Chondrocyte (in vitro differentiated cells): ENCODE data around the gene IRF3. TPM values are rescaled to one million over a fixed set of nuclear protein-coding genes. Genes with fewer than 3 reads are reported as not detected.

ENCODE experiments used
- DNase-seq: peaks from one replicate; pipeline ENCODE4 v3.0.0; 2021; ENCODE audit warnings: mixed read lengths, low spot score
- H3K27ac Mint-ChIP-seq: one replicate; pipeline ENCODE4 v1.8.0; 2021; ENCODE audit warnings: mild to moderate bottlenecking, moderate library complexity, mixed read lengths; ENCODE audit not compliant: unreplicated experiment
- H3K27me3 Mint-ChIP-seq: 2 replicates; pipeline ENCODE4 v1.8.0; 2021; ENCODE audit warnings: low read depth, mixed read lengths
- H3K36me3 Mint-ChIP-seq: 2 replicates; pipeline ENCODE4 v1.8.0; 2021; ENCODE audit warnings: low read depth, mixed read lengths
- H3K4me1 Mint-ChIP-seq: 2 replicates; pipeline ENCODE4 v1.8.0; 2021; ENCODE audit warnings: low read depth, mild to moderate bottlenecking, mixed read lengths
- H3K4me3 Mint-ChIP-seq: one replicate; pipeline ENCODE4 v1.8.0; 2021; ENCODE audit warnings: mild to moderate bottlenecking, moderate library complexity, mixed read lengths; ENCODE audit not compliant: unreplicated experiment
- H3K9me3 Mint-ChIP-seq: 2 replicates; pipeline ENCODE4 v1.8.0; 2021; ENCODE audit warnings: low read depth, mixed read lengths
- CTCF ChIP-seq: fragments of 200-600 bp; sonication (generic); IDR thresholded peaks from 2 replicates; pipeline ENCODE4 v1.5.0; 2021; ENCODE audit warnings: antibody characterized with exemption, mild to moderate bottlenecking, moderate library complexity
- total RNA-seq: library from RNA; stranded (reverse); gene quantifications from 3 replicates; pipeline ENCODE4 v1.2.1, GENCODE V29; 2021

Gene IRF3
- total RNA-seq, 1 donor from 2014 or later, result 53.0 TPM

DNA sequence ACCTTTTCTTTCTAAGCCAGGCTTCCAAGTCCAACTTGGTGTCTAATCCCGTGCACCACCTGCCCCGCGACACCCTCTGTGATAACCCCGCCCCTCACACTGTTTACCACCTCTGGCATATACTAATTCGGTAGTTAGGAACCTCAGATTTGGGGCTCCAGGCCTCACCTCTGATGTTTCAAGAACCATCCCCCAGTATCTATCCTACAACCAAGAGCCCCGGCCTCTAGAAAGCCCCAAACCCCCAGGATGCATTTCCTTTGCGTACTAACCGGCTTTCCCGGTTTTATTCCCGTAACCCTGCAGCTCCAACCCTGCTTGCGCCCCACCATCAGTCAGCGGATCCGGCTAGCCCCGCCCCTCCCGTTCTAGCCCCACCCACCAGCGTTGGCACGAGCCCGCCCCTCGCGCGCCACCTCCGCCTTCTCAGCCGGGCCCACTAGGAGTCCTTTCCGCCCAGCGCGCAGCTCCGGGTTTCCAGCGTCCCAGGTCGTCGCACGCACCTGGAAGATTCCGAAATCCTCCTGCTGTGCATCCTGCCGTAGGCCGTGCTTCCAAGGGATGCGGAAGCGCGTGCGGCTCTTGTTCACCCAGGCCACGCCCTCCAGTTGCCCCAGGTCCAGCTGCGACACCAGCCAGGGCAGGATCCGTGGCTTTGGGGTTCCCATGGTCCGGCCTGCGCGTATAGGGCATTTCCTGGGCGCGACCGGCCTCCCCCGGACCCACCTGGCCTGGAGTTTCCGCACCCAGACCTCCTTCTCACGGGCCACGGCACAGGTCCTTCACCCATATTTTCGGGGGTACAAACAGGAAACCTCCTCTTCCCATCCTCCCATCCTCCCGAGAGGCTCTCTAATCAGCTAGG, 1.3 kb downstream of the IRF3 start:
- no peaks in the 10 kb centered on the region for H3K27me3 Mint-ChIP-seq
- H3K36me3 Mint-ChIP-seq, result no peaks in the 10 kb centered on the region
- H3K9me3 Mint-ChIP-seq, result no peaks in the 10 kb centered on the region
- TF ChIP-seq CTCF, result peak; percentile 36
- H3K27ac Mint-ChIP-seq, result peak overlapping the region; percentile 97
- H3K4me1 Mint-ChIP-seq, result peaks cover 32% of the 10 kb centered on the region
- H3K4me3 Mint-ChIP-seq, result peak overlapping the region; percentile 99
- no peak for DNase-seq

DNA sequence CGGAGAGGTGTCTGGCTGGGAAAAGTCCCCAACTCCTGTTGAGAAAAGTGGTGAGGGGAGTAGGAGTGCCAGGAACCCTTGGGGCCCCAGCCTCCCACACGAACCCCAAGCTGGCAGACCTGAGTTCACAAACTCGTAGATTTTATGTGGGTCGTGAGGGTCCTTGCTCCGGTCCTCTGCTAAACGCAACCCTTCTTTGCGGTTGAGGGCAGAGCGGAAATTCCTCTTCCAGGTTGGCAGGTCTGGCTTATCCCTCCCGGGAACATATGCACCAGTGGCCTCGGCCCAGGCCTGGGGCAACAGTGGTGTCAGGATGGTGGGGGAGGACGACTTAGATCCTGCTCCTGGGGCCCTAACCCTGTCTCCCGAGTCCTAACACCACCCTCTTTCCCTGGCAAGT, 2.4 kb downstream of the IRF3 start:
- no peaks in the 10 kb centered on the region for H3K27me3 Mint-ChIP-seq
- peaks cover 2% of the 10 kb centered on the region for H3K36me3 Mint-ChIP-seq
- peaks cover 32% of the 10 kb centered on the region for H3K4me1 Mint-ChIP-seq
- peak overlapping the region; percentile 33 for H3K4me3 Mint-ChIP-seq
- peak overlapping the region; percentile 17 for H3K27ac Mint-ChIP-seq
- no peaks in the 10 kb centered on the region for H3K9me3 Mint-ChIP-seq
- TF ChIP-seq CTCF, result no peak
- DNase-seq, result no peak

DNA sequence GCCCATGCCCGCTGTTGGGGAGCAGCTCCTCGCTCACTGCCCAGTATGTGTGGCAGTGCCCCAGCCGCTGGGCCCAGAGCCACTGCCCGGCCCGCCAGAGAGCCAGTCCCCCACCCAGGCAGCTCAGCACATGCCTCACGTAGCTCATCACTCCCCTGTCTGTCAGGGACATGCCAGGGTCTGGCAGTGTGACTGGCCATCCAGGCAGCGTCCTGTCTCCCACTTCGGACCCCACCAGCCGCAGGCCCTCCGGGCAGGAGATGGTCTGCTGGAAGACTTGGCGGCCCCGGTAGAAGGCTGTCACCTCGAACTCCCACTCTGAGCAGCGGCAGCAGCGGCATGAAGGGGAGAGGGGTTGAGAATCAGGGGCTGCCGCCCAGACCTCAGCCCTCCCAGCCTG, 3.6 kb downstream of the IRF3 start:
- Mint-ChIP-seq H3K36me3 (peaks cover 5% of the 10 kb centered on the region), H3K4me1 (peaks cover 28% of the 10 kb centered on the region), H3K9me3 (no peaks in the 10 kb centered on the region), H3K27ac (no peak overlapping the region), H3K4me3 (no peak overlapping the region), H3K27me3 (no peaks in the 10 kb centered on the region)
- DNase-seq, result no peak
- no peak for TF ChIP-seq CTCF

GRCh38 chr19:49660338-49660961, 5.2 kb downstream of the IRF3 start:
- TF ChIP-seq CTCF, result no peak
- no peak for DNase-seq
- Mint-ChIP-seq H3K36me3 (peaks cover 6% of the 10 kb centered on the region), H3K27me3 (no peaks in the 10 kb centered on the region), H3K9me3 (no peaks in the 10 kb centered on the region), H3K27ac (no peak overlapping the region), H3K4me1 (peaks cover 15% of the 10 kb centered on the region), H3K4me3 (no peak overlapping the region)

- H3K27ac Mint-ChIP-seq, result peak overlapping the region; percentile 32
- no peak for TF ChIP-seq CTCF
- H3K9me3 Mint-ChIP-seq, result no peaks in the 10 kb centered on the region
- peaks cover 15% of the 10 kb centered on the region for H3K36me3 Mint-ChIP-seq
- DNase-seq, result no peak
- H3K4me1 Mint-ChIP-seq, result peaks cover 2% of the 10 kb centered on the region
- no peak overlapping the region for H3K4me3 Mint-ChIP-seq
- no peaks in the 10 kb centered on the region for H3K27me3 Mint-ChIP-seq
These were observed 6.9 kb downstream of the IRF3 start for GRCh38 chr19:49658566-49659442.
